ENCODE data around the gene MRAP2. TPM values are rescaled to one million over a fixed set of nuclear protein-coding genes. Genes with fewer than 3 reads are reported as not detected.

MRAP2 gene, protein sequence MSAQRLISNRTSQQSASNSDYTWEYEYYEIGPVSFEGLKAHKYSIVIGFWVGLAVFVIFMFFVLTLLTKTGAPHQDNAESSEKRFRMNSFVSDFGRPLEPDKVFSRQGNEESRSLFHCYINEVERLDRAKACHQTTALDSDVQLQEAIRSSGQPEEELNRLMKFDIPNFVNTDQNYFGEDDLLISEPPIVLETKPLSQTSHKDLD
- total RNA-seq (2014; rRNA removed; shearing (Covaris generic)) = 0.87 and 0.95 TPM in 2 replicates
- polyA plus RNA-seq (2014; cell fraction: nucleus; rRNA removed) = 2.8 and 4.2 TPM in 2 replicates

DNA sequence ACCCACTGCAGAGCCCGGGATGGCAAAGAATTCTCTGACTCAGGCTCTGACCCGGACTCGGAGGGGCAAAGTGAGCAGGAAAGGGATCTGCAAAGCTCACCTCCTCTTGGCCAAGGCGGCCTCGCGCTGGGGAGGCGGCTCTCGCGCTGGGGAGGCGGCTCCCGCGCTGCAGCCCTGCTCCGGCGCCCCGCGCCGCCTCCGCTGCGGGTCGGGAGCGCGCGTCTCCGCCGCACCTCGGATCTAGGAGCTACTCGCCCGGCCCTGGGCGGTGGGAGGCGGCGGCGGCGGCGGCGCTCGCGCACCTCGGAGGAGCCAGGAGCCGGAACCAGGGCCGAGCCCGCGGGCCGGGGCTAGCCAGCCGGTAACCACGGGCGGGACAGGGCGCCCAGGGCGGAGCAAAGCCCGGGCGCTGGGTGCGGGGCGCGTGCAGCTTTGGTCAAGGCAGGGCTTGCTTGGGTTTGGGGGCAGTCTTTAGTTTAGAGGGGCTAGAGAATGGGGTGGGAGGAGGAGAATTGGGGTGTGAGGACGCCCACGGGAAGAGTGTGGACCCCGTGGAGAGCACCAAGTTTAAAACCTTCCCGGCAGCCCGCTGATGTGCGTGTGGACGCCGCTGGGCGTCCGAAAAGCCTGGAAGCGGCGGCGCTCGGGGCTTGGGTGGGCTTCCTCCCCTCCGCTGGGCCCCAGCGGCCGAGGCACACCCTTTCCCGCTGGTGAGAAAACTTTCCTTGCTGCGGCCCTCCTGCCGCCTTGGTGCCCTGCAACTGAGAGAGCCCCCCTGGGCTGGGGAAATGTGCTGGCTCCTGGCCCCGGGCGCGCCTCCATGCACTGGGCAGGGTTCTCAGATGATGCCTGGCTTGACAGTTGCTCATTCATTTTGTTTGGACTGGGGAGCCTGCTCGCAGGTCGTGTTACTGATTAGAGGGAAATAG is at the start of gene MRAP2:
TSS of gene MRAP2 (plus strand) at position 250 of the 929 bp plus-strand sequence. CDS start 21,547 bp downstream, outside the sequence.
- DNase-seq (ENCODE audit: extremely low read depth, low read depth) = peak; percentile 2

- DNase-seq (ENCODE audit: extremely low read depth, low read depth) = no peak
Observed at GRCh38 chr6:83984411-83984810, 49.2 kb upstream of the MRAP2 start.

DNA sequence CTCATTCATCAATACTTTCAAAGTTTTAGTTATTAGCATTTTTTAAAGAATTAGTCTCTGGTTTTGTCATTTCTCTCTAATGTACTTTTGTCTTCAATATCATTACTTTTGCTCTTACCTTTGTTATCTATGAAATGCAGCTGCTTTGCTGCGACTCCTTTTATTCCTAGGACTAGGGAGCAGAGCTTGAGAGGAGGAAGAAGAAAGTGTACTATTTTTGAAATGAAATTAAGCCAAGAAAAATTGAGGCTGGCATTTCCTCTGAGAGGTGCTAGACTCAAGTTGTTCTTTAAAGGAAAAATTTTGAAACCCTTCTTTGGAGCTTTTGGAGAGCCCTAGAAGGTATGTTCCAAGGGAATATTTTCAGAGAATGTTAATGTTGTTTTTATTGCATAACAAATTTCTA is 48.3 kb upstream of the MRAP2 start:
- no peak for DNase-seq (ENCODE audit: extremely low read depth, low read depth)

DNA sequence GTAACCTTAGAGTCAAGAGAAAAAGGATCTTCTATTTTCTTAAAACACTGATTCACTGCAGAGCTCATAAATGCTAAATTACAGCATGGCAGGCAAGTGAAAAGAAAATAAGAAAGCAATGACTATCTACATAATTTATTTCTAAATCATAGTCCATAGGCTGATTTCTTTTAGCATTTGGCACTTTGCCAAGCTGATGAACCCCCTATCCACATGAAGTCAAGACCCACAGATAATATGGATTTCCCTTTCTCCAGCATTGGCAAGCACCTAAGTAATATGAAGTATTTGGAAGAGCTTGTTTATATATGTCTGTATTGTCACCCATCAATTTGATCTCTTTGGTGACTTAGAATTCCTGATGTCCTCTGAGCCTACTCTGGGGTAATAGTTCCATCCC is 47.9 kb upstream of the MRAP2 start:
- no peak for DNase-seq (ENCODE audit: extremely low read depth, low read depth)

- no peak for DNase-seq (ENCODE audit: extremely low read depth, low read depth)
Observed at GRCh38 chr6:83998021-83998584, 35.5 kb upstream of the MRAP2 start.

- DNase-seq (ENCODE audit: extremely low read depth, low read depth) = no peak
Observed at GRCh38 chr6:84001119-84001518, 32.5 kb upstream of the MRAP2 start.

GRCh38 chr6:84002226-84002625 is 31.3 kb upstream of the MRAP2 start:
- DNase-seq (ENCODE audit: extremely low read depth, low read depth) = no peak

DNA sequence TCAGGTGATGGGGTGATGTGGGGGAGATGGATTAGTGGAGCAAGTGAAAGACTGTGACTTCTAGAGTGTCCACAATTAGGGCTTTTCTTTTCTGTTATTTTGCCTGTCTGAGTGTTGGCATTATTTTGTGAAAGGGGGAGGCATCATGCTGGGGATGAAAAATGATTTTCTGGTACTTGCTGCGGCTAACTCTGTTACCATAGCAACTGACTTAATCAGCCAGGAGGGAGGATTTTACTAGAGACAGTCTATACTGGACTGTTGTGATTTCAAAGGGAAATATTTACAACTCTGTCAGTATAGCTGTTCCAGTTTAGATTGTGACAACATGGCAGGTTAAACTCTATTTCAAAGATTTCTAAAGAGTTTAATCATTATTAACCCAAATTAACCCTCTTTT is 30.4 kb upstream of the MRAP2 start:
- DNase-seq (ENCODE audit: extremely low read depth, low read depth) = no peak

DNA sequence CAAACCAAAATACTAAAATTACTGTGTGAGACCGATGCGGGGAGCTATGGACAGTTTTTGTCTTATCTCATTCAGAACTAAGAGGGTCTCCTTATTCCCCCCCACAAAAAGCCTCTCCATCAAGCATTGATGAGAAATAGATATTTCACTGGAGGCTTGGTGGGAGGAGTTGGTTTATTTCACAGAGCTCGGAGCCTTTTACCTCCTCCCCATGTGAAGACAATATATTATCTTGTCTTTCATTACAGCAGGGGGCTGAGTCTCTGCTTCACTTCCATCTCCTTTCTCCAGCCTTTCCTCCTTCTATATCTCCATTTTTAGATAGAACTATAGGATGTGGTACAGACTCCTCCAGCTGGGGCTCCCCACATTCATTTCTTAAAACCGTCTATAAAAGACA is 29.9 kb upstream of the MRAP2 start:
- no peak for DNase-seq (ENCODE audit: extremely low read depth, low read depth)

GRCh38 chr6:84007871-84008270 is 25.7 kb upstream of the MRAP2 start:
- DNase-seq (ENCODE audit: extremely low read depth, low read depth) = no peak

DNA sequence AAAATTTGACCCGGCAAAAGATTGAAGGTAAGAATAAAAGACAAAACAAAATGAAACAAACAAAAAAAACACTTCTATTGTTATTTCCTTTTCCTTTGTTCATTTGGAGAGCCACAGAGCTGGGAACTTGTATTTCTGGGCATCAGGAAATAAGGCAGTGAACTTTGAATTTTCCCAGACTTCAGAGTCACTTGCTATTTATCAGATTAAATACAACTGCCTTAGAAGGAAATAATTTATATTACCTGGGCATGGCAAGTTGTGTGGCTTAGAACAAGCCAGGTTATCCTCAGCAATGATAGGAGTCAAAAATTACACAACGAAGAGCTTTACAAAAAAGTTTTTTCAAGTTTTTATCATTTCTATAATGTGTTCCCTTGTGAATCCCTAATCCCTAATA is 20.2 kb upstream of the MRAP2 start:
- no peak for DNase-seq (ENCODE audit: extremely low read depth, low read depth)

- DNase-seq (ENCODE audit: extremely low read depth, low read depth) = no peak
Observed at GRCh38 chr6:84013931-84014330, 19.6 kb upstream of the MRAP2 start.

- no peak for DNase-seq (ENCODE audit: extremely low read depth, low read depth)
Observed at GRCh38 chr6:84016029-84016428, 17.5 kb upstream of the MRAP2 start.

DNA sequence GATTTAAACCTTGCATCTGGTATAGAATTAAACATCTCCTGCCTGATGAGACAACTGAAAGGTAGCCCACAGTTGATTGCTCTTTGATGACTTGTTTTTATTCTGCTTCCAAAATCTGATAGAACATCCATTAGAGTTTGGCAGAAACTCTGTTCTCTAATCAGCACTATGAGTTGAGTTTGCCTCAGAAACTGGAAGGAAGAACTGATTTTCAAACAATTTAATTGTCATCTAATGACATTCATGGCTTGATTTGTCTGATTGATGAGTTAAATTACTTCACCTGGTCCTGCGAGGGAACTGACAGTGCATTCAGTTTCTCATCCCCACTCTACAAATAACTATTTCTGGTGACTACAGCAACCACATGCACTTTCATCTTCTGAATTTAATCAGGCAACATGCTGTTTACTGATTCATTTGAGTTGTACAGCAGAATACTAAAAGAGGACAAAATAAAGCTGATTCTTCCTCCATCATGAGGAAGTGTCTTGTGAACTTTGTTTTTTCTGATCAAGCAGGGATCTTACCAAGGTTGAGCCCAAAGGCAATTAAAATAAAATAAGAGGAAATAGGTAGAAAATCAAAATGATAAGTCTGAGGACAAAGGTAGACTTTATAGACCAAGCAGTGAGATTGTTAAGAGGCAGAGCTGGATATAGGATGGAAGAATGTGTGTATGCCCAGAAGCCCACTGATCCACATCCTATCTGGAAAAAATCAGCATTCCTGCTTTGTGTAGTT is 15.7 kb upstream of the MRAP2 start:
- DNase-seq (ENCODE audit: extremely low read depth, low read depth) = no peak

- DNase-seq (ENCODE audit: extremely low read depth, low read depth) = no peak
Observed at GRCh38 chr6:84018453-84019061, 15.0 kb upstream of the MRAP2 start.

- DNase-seq (ENCODE audit: extremely low read depth, low read depth) = no peak
Observed at GRCh38 chr6:84019141-84019841, 14.3 kb upstream of the MRAP2 start.

GRCh38 chr6:84019842-84020211 is 13.7 kb upstream of the MRAP2 start:
- DNase-seq (ENCODE audit: extremely low read depth, low read depth) = no peak

- DNase-seq (ENCODE audit: extremely low read depth, low read depth) = no peak
Observed at GRCh38 chr6:84021625-84022024, 11.9 kb upstream of the MRAP2 start.

DNA sequence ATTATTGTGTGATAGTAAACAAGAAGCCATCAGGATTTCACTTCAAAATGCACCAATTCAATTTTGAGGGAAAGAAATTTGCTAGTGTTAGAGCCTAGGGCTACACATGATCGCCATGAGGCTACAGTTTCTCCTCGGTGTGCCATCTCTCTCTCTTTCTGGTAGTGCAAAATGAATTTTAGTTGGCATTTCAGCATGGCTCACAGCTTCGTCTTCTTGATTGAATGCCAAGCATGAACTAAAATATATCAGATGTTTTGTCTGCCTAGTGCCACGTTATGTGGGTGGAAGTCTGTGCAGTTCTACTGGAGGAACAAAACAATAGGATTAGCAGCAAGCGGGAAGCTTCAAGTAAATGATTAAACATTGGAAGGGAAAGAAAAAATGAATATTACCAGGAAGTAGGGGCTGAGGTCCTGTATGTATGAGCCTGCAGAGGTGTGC is 6.8 kb upstream of the MRAP2 start:
- DNase-seq (ENCODE audit: extremely low read depth, low read depth) = no peak

All from NCI-H460 (cell line).